LNCaP clone FGC (cell line): ENCODE results near the gene ZNF724.
"Not testable (repeated sequence)": the region's sequence is repeated elsewhere in the genome, so short reads cannot be mapped to it uniquely, and the experiment has no call there.

Source experiments
- DNase-seq: peaks from one replicate; pipeline ENCODE4 v3.0.0-alpha.2; 2011; ENCODE audit warnings: low read depth
- H3K4me3 ChIP-seq: 2 replicates; pipeline ENCODE4 v1.5.1; 2011; ENCODE audit warnings: mild to moderate bottlenecking, low read depth, low read length, control low read depth
- TF ChIP-seq, protein P1 (sequence below): IDR thresholded peaks from 2 replicates; pipeline ENCODE4 v1.5.1; 2012; ENCODE audit warnings: mild to moderate bottlenecking; ENCODE audit not compliant: control insufficient read depth, insufficient read depth; ENCODE audit errors: extremely low read depth

Gene ZNF724

GRCh38 chr19:23249911-23250649 is at the start of gene ZNF724:
TSS of gene ZNF724 (minus strand) at chr19:23250394. CDS start at chr19:23250242, 152 bp downstream.
- peak; percentile 96 for DNase-seq
- TF ChIP-seq, protein P1, sequence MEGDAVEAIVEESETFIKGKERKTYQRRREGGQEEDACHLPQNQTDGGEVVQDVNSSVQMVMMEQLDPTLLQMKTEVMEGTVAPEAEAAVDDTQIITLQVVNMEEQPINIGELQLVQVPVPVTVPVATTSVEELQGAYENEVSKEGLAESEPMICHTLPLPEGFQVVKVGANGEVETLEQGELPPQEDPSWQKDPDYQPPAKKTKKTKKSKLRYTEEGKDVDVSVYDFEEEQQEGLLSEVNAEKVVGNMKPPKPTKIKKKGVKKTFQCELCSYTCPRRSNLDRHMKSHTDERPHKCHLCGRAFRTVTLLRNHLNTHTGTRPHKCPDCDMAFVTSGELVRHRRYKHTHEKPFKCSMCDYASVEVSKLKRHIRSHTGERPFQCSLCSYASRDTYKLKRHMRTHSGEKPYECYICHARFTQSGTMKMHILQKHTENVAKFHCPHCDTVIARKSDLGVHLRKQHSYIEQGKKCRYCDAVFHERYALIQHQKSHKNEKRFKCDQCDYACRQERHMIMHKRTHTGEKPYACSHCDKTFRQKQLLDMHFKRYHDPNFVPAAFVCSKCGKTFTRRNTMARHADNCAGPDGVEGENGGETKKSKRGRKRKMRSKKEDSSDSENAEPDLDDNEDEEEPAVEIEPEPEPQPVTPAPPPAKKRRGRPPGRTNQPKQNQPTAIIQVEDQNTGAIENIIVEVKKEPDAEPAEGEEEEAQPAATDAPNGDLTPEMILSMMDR = no peak
- H3K4me3 ChIP-seq = peak within 1 kb of the TSS; percentile 86

- no peak overlapping the region for H3K4me3 ChIP-seq
- DNase-seq = no peak
- TF ChIP-seq, protein P1 = no peak
Measured at GRCh38 chr19:23294141-23294540, 43.9 kb upstream of the ZNF724 start.

DNA sequence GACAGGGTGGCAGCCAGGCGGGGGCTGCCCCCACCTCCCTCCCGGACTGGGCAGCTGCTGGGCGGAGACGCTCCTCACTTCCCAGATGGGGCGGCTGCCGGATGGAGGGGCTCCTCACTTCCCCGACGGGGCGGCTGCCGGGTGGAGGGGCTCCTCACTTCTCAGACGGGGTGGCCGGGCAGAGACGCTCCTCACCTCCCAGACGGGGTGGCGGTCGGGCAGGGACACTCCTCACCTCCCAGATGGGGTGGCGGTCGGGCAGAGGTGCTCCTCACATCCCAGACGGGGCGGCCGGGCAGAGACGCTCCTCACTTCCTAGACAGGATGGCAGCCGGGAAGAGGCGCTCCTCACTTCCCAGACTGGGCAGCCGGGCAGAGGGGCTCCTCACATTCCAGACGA is 39.8 kb upstream of the ZNF724 start:
- DNase-seq, H3K4me3 ChIP-seq: not testable (repeated sequence)

GRCh38 chr19:23287620-23288019 is 37.4 kb upstream of the ZNF724 start:
- TF ChIP-seq, protein P1 = no peak
- DNase-seq = no peak

DNA sequence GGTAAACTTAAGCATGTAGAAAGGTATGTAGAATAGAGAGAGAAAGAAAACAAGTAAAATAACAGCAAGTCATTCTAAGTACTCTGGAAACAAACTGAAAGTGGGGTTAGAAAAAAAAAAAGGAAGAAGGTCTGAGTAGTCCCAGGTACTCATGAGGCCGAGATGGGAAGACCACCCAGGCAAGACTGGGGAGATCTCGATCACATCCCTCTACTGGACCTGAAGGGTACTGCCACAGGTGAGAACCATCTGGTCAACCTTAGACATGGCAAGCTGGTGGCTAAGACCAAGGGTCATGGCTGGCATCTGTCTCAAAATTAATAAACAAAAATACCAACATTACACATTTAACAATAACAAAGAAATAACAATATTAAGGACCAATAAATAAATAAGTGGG is 36.3 kb upstream of the ZNF724 start:
- no peak overlapping the region for H3K4me3 ChIP-seq
- no peak for DNase-seq
- TF ChIP-seq, protein P1 = no peak

More at GRCh38 chr19:23287620-23288019, 37.4 kb upstream of the ZNF724 start:
- no peak overlapping the region for H3K4me3 ChIP-seq

DNA sequence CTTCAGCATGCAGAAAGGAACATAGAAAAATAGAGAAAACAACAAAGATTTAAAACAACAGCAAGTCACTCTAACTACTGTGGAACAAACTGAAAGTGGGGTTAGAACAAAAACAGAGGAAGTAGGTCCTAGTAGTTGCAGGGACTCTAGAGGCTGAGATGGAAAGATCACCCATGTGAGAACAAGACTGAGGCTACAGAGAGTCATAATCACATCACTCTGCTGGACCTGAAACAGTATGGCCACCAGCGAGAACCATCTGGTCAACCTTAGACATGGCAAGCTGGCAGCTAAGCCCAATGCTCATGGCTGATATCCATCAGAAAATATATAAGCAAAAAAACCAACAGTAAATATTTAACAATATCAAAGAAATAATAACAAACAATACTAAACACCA is 35.8 kb upstream of the ZNF724 start:
- no peak for DNase-seq
- TF ChIP-seq, protein P1 = no peak
- no peak overlapping the region for H3K4me3 ChIP-seq

GRCh38 chr19:23285326-23285725 is 35.1 kb upstream of the ZNF724 start:
- not testable (repeated sequence) for DNase-seq, H3K4me3 ChIP-seq

GRCh38 chr19:23283925-23284324 is 33.7 kb upstream of the ZNF724 start:
- H3K4me3 ChIP-seq = no peak overlapping the region
- TF ChIP-seq, protein P1 = peak; percentile 47
- DNase-seq = peak; percentile 22
